Brain microvascular endothelial cell (primary cell): ENCODE measurements around the gene VPS9D1.

Source experiments
- DNase-seq: peaks from one replicate; pipeline ENCODE4 v3.0.0-alpha.2; 2020
- H3K27ac ChIP-seq: fragments of 250-450 bp; sonication (Bioruptor Pico); 2 replicates; pipeline ENCODE4 v1.5.1; 2020; ENCODE audit warnings: mild to moderate bottlenecking, moderate library complexity
- H3K27me3 ChIP-seq: fragments of 250-450 bp; sonication (Bioruptor Pico); replicated peaks from 2 replicates; pipeline ENCODE4 v1.5.1; 2020; ENCODE audit warnings: mild to moderate bottlenecking
- H3K36me3 ChIP-seq: fragments of 250-450 bp; sonication (Bioruptor Pico); replicated peaks from 2 replicates; pipeline ENCODE4 v1.5.1; 2020; ENCODE audit warnings: mild to moderate bottlenecking
- H3K4me3 ChIP-seq: 2 replicates; pipeline ENCODE4 v1.5.1; 2011; ENCODE audit warnings: low read depth, mild to moderate bottlenecking, control low read depth, low read length, moderate library complexity
- CTCF ChIP-seq: IDR thresholded peaks from 2 replicates; pipeline ENCODE4 v1.5.1; 2011; ENCODE audit warnings: low read depth, mild to moderate bottlenecking, moderate library complexity, low read length, control low read depth, inconsistent platforms; ENCODE audit errors: missing control alignments
- in situ Hi-C: cut with HindIII; loops from 2 replicates; pipeline ENCODE4 v1.10.0; 2017; ENCODE audit warnings: low sequenced_read_pairs, low pct_ligation_motif_present

Gene VPS9D1

DNA sequence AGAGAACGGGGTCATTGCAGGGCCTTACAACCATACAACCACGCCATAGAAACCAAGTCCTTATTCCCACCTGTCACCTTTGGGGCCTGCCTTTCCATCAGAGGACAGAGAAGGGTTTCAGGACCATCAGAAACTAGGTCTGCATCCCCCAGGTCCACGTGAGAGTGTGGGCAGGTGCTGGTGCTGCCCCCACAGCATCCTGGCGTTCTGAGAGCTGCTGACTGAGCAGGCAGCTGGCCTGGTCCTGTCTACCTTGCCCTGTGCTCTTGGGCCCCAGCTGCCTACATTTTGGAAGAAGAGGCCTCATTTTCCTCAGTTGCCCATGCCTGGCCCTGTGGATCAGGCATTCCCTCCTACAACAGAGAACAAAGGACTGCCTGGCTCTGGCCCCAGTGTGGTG is 22.2 kb upstream of the VPS9D1 start:
- DNase-seq, result no peak

DNA sequence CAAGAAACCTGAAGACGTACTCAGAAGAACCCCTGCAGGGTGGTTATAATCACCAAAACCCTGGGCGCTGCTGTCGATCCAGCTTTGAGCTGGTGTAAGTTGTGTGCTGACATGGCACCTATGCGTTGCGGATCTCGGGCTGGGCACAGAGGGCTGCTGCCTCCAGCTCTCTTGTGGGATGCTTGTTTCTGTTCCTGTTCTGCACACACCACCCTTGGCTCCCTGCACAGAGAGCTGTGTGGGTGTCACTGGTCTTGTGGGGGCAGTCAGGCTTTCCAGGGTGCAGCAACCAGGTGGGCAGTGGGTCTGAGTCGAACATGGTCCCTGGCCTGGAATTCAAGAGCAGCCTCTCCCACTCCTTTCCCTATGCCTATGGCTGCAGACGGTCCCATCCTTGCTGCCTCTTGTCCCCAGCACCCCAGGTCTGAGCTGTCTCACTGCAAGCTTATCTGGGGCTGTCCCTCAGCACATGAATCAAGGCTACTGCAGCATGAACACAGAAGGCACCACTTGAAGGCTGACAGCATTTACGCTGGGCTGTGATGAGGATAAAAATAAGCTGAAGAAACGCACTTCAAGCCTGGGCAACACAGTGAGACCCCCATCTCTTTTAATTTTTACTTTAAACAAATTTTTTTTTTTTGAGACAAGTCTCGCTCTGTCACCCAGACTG is 20.8 kb upstream of the VPS9D1 start:
- in situ Hi-C loops, result no loop called here
- no peak for TF ChIP-seq CTCF
- Histone ChIP-seq H3K36me3 (peaks cover 42% of the 10 kb centered on the region), H3K27ac (no peak overlapping the region), H3K4me3 (no peak overlapping the region), H3K27me3 (no peaks in the 10 kb centered on the region)
- DNase-seq, result no peak

More for the DNA sequence above, 22.2 kb upstream of the VPS9D1 start:
- Histone ChIP-seq H3K27ac (no peak overlapping the region), H3K36me3 (peaks cover 30% of the 10 kb centered on the region), H3K4me3 (no peak overlapping the region), H3K27me3 (no peaks in the 10 kb centered on the region)
- no peak for TF ChIP-seq CTCF
- in situ Hi-C loops, result no loop called here

- no peak for TF ChIP-seq CTCF
- Histone ChIP-seq H3K36me3 (peaks cover 57% of the 10 kb centered on the region), H3K27ac (no peak overlapping the region), H3K27me3 (no peaks in the 10 kb centered on the region), H3K4me3 (no peak overlapping the region)
- in situ Hi-C loops, result no loop called here
- no peak for DNase-seq
Measured at GRCh38 chr16:89739383-89739782, 18.7 kb upstream of the VPS9D1 start.

DNA sequence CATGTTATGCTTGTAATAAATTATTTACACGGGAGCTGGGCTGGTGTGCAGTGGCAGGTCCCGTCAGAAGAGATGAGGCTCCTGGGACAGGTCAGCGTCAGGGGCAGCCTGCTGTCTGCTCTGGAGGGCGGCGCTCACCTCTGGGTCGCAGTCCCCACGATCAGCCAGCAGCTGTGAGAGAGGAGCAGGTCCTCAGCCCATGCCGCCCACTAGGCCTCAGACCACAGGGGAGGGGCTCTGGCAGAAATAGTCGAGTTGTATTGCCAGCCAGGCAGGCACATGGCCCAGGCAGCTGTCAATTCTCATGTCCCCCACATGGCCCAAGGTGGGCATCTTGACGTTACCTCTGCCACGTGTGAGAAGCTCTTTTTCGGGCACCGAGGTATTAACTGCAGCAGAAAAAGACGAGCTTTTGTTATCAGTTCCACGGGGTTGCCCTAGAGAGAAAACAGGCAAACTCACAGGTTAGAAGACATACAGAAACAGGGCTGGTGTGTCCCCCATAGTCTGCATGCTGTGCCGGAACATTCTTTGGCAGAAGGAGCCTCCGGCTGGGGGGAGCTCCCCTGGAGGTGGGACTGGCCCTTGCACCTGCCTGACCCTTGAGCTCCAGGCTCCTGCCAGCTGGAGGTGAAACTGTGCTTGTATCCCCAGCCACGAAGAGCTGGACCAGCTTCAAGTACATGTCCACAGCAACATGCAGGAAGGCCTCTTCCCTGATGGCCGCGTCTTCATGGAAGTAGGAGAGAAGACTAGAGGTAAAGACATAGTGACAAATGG is 18.0 kb upstream of the VPS9D1 start:
- no peak for TF ChIP-seq CTCF
- Histone ChIP-seq H3K36me3 (peaks cover 63% of the 10 kb centered on the region), H3K4me3 (no peak overlapping the region), H3K27me3 (no peaks in the 10 kb centered on the region), H3K27ac (no peak overlapping the region)
- DNase-seq, result no peak
- in situ Hi-C loops, result no loop called here

DNA sequence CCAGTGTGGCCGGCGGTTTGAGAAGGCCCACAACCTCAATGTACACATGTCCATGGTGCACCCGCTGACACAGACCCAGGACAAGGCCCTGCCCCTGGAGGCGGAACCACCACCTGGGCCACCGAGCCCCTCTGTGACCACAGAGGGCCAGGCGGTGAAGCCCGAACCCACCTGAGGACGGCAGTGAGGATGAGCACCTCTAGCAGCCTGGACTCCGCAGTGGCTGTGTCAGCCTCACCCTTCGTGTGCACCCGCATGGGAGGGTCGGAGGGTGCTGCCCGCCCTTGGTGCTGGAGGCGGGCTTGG is 17.3 kb upstream of the VPS9D1 start:
- Histone ChIP-seq H3K4me3 (no peak overlapping the region), H3K36me3 (peaks cover 70% of the 10 kb centered on the region), H3K27ac (no peak overlapping the region), H3K27me3 (no peaks in the 10 kb centered on the region)
- in situ Hi-C loops, result no loop called here
- no peak for TF ChIP-seq CTCF
- DNase-seq, result no peak
